ENCODE measurements around the gene SFSWAP. TPM values are rescaled to one million over a fixed set of nuclear protein-coding genes. Genes with fewer than 3 reads are reported as not detected.
"Not testable (repeated sequence)": the region's sequence is repeated elsewhere in the genome, so short reads cannot be mapped to it uniquely, and the experiment has no call there.

The SFSWAP gene
- total RNA-seq, 1 experiment from 2014 or later, result 32.6 TPM

- DNase-seq, result no peak
- H3K4me3 ChIP-seq, result no peak overlapping the region
- no peaks in the 10 kb centered on the region for H3K4me1 ChIP-seq
- H3K27me3 ChIP-seq, result no peaks in the 10 kb centered on the region
- no peak overlapping the region for H3K27ac ChIP-seq
- H3K36me3 ChIP-seq, result peaks cover 42% of the 10 kb centered on the region
- H3K9me3 ChIP-seq (replicated peaks), result no peaks in the 10 kb centered on the region
These were observed 23.0 kb downstream of the SFSWAP start for GRCh38 chr12:131733874-131734273.

- H3K36me3 ChIP-seq, result peaks cover 38% of the 10 kb centered on the region
- no peaks in the 10 kb centered on the region for H3K9me3 ChIP-seq (replicated peaks)
- no peak overlapping the region for H3K4me3 ChIP-seq
- no peak for DNase-seq
- no peaks in the 10 kb centered on the region for H3K27me3 ChIP-seq
- no peaks in the 10 kb centered on the region for H3K4me1 ChIP-seq
- no peak overlapping the region for H3K27ac ChIP-seq
These were observed 23.7 kb downstream of the SFSWAP start for GRCh38 chr12:131734336-131735152.

- H3K4me1 ChIP-seq, result no peaks in the 10 kb centered on the region
- DNase-seq, result no peak
- no peak overlapping the region for H3K27ac ChIP-seq
- no peaks in the 10 kb centered on the region for H3K27me3 ChIP-seq
- peaks cover 32% of the 10 kb centered on the region for H3K36me3 ChIP-seq
- no peak overlapping the region for H3K4me3 ChIP-seq
- no peaks in the 10 kb centered on the region for H3K9me3 ChIP-seq (replicated peaks)
These were observed 24.2 kb downstream of the SFSWAP start for GRCh38 chr12:131735153-131735456.

- Histone ChIP-seq H3K36me3 (peaks cover 35% of the 10 kb centered on the region), H3K9me3 (replicated peaks) (no peaks in the 10 kb centered on the region), H3K27ac (no peak overlapping the region), H3K4me1 (no peaks in the 10 kb centered on the region), H3K27me3 (no peaks in the 10 kb centered on the region), H3K4me3 (no peak overlapping the region)
- no peak for DNase-seq
These were observed 24.9 kb downstream of the SFSWAP start for GRCh38 chr12:131735476-131736445.

- Histone ChIP-seq H3K36me3 (peaks cover 36% of the 10 kb centered on the region), H3K4me1 (no peaks in the 10 kb centered on the region), H3K27ac (no peak overlapping the region), H3K4me3 (no peak overlapping the region), H3K9me3 (replicated peaks) (no peaks in the 10 kb centered on the region), H3K27me3 (no peaks in the 10 kb centered on the region)
- DNase-seq, result no peak
These were observed 25.7 kb downstream of the SFSWAP start for GRCh38 chr12:131736446-131737149.

- no peak for DNase-seq
- Histone ChIP-seq H3K4me3 (no peak overlapping the region), H3K27ac (no peak overlapping the region), H3K9me3 (replicated peaks) (no peaks in the 10 kb centered on the region), H3K36me3 (peaks cover 43% of the 10 kb centered on the region), H3K27me3 (no peaks in the 10 kb centered on the region), H3K4me1 (no peaks in the 10 kb centered on the region)
These were observed 26.4 kb downstream of the SFSWAP start for GRCh38 chr12:131737150-131737827.

- no peak for DNase-seq
- H3K27ac ChIP-seq, result no peak overlapping the region
- H3K9me3 ChIP-seq (replicated peaks), result no peaks in the 10 kb centered on the region; the same call in 1 of the 2 replicates
- no peaks in the 10 kb centered on the region for H3K27me3 ChIP-seq
- no peak overlapping the region for H3K4me3 ChIP-seq
- H3K4me1 ChIP-seq, result no peaks in the 10 kb centered on the region
- peaks cover 44% of the 10 kb centered on the region for H3K36me3 ChIP-seq
These were observed 27.3 kb downstream of the SFSWAP start for GRCh38 chr12:131738196-131738595.

- H3K36me3 ChIP-seq, result peaks cover 56% of the 10 kb centered on the region
- no peaks in the 10 kb centered on the region; the same call in 1 of the 2 replicates for H3K9me3 ChIP-seq (replicated peaks)
- no peak for DNase-seq
- no peak overlapping the region for H3K4me3 ChIP-seq
- H3K27me3 ChIP-seq, result no peaks in the 10 kb centered on the region
- no peak overlapping the region for H3K27ac ChIP-seq
- H3K4me1 ChIP-seq, result no peaks in the 10 kb centered on the region
These were observed 29.7 kb downstream of the SFSWAP start for GRCh38 chr12:131740626-131741025.

GRCh38 chr12:131742761-131743160, 31.9 kb downstream of the SFSWAP start:
- H3K36me3 ChIP-seq, result peaks cover 64% of the 10 kb centered on the region
- H3K4me1 ChIP-seq; H3K9me3 ChIP-seq (replicated peaks); H3K27ac ChIP-seq; H3K4me3 ChIP-seq; H3K27me3 ChIP-seq; DNase-seq: not testable (repeated sequence)

GRCh38 chr12:131743410-131743809, 32.5 kb downstream of the SFSWAP start:
- H3K27me3 ChIP-seq; H3K4me1 ChIP-seq; H3K27ac ChIP-seq; H3K9me3 ChIP-seq (replicated peaks); H3K4me3 ChIP-seq; DNase-seq: not testable (repeated sequence)
- H3K36me3 ChIP-seq, result peaks cover 60% of the 10 kb centered on the region

GRCh38 chr12:131743880-131744279, 33.0 kb downstream of the SFSWAP start:
- not testable (repeated sequence) for H3K9me3 ChIP-seq (replicated peaks); H3K4me1 ChIP-seq; H3K4me3 ChIP-seq; H3K27ac ChIP-seq; H3K27me3 ChIP-seq; DNase-seq
- peaks cover 62% of the 10 kb centered on the region for H3K36me3 ChIP-seq

- H3K27me3 ChIP-seq; H3K4me1 ChIP-seq; H3K27ac ChIP-seq; H3K4me3 ChIP-seq; H3K9me3 ChIP-seq (replicated peaks); DNase-seq: not testable (repeated sequence)
- peaks cover 59% of the 10 kb centered on the region for H3K36me3 ChIP-seq
These were observed 33.8 kb downstream of the SFSWAP start for GRCh38 chr12:131744675-131745074.

GRCh38 chr12:131745706-131746105, 34.8 kb downstream of the SFSWAP start:
- H3K4me1 ChIP-seq, result no peaks in the 10 kb centered on the region
- no peaks in the 10 kb centered on the region; the same call in 1 of the 2 replicates for H3K9me3 ChIP-seq (replicated peaks)
- no peak for DNase-seq
- no peak overlapping the region for H3K27ac ChIP-seq
- H3K4me3 ChIP-seq, result no peak overlapping the region
- peaks cover 58% of the 10 kb centered on the region for H3K36me3 ChIP-seq
- H3K27me3 ChIP-seq, result no peaks in the 10 kb centered on the region

All from SJCRH30 (cell line).